Measurements from ENCODE around the gene DPY19L1.
A peak's percentile ranks its signal among the peaks of the same experiment; 100 is the strongest.

DNA sequence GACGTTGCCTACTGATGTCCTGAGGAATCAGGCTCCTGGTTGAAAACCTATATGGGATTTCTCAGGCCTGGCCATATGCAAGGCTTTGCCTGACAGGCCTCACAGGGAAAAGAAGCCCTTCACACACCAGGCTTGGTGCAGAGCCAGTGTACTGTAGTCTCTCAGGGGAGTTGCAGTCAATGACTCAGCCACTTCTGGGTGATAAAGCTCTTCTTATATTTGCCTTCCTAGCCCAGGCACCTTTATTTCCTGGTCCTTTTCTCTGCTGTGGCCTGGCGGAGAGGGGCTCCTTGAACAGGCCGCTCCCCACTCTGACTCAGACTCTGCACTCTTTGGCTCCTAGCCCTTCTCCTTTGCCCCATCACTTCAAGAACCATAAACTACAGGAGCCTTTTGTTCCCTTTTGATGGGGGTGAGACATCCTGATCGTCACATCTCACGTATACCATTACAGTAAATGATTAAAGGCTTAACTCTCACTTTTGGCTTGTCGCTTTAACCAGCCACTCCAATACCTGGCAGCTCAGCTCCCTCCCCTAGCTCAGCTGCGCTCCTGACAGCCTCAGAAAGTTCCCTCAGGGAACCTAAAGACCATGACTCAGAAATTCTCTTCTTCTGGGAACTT is 33.5 kb downstream of the DPY19L1 start:
- TF ChIP-seq POLR2A (IDR thresholded peaks at IDR 0.05): peak in 1 of 2 donors; percentile 25
- TF ChIP-seq, protein P1, sequence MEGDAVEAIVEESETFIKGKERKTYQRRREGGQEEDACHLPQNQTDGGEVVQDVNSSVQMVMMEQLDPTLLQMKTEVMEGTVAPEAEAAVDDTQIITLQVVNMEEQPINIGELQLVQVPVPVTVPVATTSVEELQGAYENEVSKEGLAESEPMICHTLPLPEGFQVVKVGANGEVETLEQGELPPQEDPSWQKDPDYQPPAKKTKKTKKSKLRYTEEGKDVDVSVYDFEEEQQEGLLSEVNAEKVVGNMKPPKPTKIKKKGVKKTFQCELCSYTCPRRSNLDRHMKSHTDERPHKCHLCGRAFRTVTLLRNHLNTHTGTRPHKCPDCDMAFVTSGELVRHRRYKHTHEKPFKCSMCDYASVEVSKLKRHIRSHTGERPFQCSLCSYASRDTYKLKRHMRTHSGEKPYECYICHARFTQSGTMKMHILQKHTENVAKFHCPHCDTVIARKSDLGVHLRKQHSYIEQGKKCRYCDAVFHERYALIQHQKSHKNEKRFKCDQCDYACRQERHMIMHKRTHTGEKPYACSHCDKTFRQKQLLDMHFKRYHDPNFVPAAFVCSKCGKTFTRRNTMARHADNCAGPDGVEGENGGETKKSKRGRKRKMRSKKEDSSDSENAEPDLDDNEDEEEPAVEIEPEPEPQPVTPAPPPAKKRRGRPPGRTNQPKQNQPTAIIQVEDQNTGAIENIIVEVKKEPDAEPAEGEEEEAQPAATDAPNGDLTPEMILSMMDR (IDR thresholded peaks at IDR 0.05): no peak

All from Peyer's patch (tissue), 4 donors.